GM18907 (cell line): Measurements from ENCODE around the gene CLCA1.

Source experiments
- ATAC-seq: cut with Tn5 transposase; IDR thresholded peaks from one replicate; pipeline ENCODE4 v1.9.1; 2021; ENCODE audit warnings: mild to moderate bottlenecking, moderate library complexity; ENCODE audit not compliant: unreplicated experiment

The CLCA1 gene

GRCh38 chr1:86460998-86461397 is 7.7 kb upstream of the CLCA1 start:
- no peak for ATAC-seq

- ATAC-seq, result no peak
Observed at GRCh38 chr1:86461482-86461881, 7.2 kb upstream of the CLCA1 start.

- ATAC-seq, result no peak
Observed at GRCh38 chr1:86464819-86465218, 3.9 kb upstream of the CLCA1 start.

GRCh38 chr1:86466109-86466844 is 2.5 kb upstream of the CLCA1 start:
- ATAC-seq, result no peak

DNA sequence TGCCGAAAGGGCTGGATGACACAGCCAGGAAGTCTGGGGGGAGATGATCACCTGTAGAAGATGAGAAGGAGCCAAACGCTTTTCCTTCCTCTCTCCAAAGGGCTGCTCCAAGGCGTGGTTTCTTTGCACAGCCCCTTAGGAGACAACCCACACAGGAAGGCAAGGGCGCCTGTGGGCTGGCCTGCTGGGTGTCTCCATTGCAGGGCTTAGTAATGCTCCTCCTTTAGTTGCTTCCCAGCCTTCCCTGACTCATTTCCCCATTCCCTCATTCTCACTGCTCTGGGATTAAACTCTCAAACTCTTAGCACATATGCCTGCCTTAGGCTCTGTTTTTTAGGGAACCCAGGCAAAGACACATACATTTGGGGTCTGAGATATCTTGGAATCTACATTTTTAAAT is 1.7 kb upstream of the CLCA1 start:
- ATAC-seq, result no peak

GRCh38 chr1:86470859-86471258 is 2.1 kb downstream of the CLCA1 start:
- no peak for ATAC-seq

- ATAC-seq, result no peak
Observed at GRCh38 chr1:86471291-86471690, 2.6 kb downstream of the CLCA1 start.

DNA sequence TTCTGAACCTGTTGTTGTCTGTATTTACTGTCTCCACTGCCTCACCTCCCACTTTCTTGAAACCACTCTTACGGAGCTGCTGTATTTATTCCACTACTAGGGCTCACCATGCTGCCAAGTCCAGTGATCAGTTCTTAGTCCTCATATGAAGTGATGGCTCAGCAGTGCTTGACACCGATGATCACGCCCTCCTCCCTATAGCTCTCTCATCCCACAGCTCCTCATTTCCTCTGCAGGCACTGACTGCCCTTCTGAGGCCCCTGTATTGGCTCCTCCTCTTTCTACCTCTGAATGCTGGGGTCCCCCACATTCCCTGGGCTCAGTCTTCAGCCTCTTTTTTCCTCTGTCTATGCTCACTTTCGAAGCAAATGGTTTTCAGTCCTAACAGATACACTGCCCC is 3.4 kb downstream of the CLCA1 start:
- no peak for ATAC-seq

DNA sequence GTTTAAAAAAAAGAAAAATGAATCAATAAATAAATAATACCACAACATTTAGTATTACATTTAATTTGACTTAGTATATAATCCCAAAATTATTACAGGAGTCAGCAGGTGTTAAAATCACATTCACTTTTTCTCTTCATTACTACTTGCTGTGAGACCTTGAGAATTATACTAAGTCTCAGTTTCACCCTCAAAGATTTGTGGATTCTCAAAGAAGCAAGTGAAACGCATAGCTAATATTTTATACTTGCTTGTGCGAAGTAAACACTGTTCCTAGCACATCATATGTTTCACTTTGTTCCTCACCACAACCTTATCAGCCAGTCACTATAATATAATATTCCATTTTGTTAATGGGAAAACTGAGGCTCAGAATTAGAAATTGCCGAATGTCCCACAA is 4.0 kb downstream of the CLCA1 start:
- ATAC-seq, result no peak

DNA sequence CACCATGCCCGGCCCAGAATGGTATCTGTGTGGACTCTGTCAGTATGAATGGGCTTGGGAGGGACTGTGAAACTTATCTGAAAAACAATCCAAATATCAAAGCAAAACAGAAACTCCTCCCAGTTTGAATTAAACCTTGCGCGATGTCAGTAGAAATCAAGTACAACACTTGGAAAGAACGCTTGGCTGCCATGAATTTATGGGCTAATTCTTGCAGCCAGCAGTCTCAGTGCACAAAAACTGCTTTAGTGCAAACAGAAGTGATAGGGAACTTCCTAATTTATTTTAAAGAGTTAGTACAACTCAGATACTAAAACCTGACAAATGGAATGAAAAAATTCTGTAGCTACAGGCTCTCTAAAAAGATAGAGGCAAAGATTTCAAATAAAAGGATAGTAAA is 8.5 kb downstream of the CLCA1 start:
- no peak for ATAC-seq

DNA sequence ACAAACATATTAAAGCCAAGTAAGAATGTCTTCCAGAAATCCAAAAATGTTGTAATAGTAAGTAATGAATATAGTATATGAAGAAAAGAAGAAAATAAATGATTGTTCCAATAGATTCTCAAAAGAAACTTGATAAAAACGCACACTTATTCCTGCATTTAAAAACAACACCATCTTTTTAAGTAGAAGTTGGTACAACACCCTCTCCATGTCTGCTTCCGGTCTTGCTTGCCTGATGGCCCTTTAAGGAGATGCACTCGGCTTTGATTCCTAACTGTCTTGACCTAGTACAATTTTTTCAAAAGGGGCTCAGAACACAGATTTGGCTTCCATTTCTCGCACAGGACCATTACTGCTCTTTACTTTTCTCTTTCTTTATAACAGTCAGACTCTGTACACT is 9.0 kb downstream of the CLCA1 start:
- ATAC-seq, result no peak

DNA sequence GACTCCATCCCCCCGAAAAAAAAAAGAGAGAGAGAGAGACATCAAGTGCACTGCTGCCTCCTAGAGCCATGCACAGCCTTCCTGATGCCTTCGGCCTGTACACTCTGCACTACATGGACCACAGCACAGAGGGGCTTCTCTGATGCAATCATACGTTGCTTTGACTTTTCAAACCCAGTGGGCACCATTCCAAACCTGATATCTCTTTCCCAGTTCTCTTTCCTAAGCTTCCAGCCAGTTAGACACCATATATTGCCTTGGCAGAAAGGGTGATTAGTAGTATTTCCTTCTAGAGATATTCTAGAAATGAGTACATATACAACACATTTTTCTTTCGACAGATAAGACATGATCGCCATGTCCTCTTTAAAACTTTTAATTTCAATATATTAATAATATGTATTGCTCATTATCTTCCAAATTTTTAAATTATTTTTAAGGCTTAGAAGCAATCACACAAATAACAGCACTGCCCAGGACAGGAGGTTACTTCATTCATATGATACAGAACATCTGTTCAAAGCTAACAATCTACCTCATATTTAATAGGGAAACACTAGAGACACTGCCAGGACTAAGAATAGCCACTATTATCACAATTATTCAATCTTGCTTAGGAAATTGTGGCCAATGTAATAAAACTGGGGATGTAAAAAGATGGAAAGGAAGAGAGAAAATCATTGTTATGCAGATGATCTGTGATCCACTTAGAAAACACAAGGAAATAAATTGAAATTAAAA is 9.9 kb downstream of the CLCA1 start:
- no peak for ATAC-seq

DNA sequence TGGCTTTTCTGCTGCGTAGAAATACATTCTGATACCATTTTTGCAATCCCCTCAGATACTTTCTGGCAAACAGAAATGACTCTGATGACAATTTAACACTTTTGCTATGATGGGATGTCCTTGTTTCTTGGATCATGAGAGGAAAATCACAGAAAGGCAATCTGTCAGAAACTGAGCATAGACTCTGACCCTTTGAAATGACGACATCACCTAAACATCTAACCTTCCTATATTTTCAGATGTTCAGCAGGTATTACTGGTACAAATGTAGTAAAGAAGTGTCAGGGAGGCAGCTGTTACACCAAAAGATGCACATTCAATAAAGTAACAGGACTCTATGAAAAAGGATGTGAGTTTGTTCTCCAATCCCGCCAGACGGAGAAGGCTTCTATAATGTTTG is 13.2 kb downstream of the CLCA1 start:
- no peak for ATAC-seq

DNA sequence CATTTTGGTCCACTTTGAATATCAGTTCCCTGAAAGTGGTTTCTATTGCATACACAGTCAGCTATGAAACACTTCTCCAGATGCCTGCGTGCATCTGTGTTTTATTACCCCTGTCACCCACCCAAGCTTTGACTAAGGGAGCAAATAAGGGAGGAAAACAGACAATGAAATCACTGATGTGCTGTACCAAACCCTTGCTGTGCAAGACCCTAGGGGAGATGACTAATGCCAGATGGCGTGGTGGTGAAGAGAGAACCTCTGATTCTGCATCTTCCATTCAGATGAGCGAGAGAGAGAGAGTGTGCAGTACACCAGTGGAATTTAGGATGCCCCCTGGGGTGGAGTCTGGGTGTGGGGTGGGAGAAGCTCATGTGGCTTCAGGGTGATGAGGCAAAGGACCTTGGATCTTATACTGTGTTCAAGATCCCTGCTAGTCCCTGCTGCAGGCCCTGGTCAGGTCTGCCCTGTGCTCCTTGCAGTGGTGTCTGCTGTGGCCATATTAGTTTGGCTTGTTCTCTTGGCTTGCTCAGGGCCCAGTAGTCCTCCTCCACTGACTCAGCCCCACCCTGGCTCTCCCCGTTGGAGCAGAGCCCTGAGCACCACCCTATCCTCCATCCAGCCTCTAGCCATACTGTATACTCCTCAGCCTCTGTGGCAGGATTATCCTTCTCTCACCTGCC is 18.5 kb downstream of the CLCA1 start:
- ATAC-seq, result no peak

DNA sequence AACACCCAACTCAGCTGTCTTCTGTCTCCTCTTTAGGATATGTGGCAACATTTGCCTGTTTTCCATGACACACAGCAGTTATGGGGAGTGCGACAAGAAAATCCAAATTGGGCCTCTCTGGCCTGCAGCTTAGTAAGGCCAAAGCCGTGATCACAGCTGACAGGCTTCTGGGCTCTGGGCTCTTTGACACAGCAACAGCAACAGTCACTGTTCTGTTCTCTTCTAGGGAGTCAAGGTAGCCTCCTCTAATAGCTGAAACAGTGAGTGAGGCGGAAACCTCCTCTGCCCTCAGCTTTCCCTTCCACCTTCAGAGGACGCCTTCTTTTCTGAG is 19.0 kb downstream of the CLCA1 start:
- no peak for ATAC-seq

- no peak for ATAC-seq
Observed at GRCh38 chr1:86489242-86489878, 20.6 kb downstream of the CLCA1 start.

DNA sequence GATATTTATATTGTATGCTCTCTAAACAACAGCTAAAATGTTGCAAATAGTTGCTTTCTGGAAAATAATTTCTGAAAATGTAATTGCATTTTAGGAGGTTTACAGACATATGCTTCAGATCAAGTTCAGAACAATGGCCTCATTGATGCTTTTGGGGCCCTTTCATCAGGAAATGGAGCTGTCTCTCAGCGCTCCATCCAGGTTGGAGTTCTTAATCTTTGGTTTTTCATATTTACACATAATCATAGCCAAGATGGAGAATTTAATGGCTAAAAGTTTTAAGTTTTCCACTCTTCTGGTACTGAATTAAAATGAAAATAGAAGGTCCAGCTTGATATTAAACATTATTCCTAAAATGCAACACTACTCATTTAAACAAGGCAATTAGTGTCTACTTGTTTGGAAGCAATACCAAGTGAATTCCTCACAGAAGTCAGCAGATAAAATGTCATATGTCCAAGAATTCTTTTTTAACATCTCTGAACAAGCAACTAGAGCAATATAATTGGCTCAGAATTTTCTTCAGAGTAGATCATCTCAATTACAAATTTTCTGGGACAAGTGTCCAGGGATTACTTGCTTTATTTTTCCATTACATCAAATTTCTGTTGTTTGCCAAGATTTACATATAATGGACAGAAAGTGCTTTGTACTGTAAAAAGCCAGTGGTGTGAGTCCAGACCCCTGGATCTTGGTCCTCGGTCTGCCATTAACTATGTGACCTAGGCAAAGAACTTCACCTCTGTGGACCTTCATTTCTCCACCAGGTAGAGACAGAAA is 22.6 kb downstream of the CLCA1 start:
- no peak for ATAC-seq

DNA sequence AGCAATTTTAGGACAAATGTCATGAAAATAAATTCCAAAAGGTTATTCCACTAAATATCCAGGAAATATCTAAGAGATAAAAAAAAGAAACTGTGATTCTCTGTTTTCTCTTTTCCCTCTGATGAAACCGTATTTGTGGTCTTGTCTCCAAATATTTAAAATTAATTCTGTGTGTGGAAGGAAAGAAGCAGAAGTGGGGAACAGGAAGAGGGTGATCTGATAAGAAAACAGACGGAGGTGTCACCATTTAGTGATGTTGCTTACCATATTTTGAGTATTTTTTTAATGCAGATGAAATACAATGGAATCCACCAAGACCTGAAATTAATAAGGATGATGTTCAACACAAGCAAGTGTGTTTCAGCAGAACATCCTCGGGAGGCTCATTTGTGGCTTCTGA is 29.6 kb downstream of the CLCA1 start:
- no peak for ATAC-seq

DNA sequence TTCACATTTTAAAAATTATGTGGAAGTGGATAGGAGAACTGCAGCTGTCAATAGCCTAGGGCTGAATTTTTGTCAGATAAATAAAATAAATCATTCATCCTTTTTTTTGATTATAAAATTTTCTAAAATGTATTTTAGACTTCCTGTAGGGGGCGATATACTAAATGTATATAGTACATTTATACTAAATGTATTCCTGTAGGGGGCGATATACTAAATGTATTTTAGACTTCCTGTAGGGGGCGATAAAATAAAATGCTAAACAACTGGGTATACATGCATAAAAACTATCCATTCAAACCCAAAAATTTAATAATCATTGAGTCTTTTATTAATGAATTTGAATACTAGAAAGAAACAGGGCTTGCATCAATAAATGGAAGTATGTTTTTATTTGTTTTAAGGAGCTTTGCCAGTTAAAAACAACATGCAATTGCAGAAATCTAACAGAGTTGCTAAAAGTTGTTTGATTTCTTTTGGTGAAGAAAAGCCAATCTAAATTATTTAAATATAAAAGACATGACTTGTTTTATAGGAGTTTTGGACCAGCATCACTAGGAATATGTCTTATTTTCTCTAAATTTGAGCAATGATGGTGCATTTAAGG is 31.4 kb downstream of the CLCA1 start:
- ATAC-seq, result no peak

DNA sequence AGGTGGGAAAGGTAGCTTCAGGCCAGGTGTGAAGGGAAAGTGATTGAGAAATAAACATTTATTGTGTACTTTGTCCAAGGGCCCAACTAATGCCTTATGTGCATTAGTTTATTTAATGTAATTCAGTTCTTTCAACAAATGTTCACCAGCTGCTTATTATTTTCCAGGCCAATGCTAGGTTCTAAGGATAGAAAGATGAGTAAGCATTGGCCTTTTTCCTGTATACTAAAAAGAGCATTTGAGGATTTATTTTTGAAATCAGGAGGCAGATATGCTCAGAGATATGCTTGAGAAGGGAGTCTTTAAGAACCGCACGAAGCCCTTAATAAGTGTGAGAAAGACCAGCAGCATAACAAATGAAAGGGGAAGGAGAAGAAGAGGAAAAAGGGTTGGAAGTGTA is 32.0 kb downstream of the CLCA1 start:
- ATAC-seq, result no peak
